GM19043 (cell line): ENCODE data around the gene TMEM184B.

Experiments
- ATAC-seq: cut with Tn5 transposase; IDR thresholded peaks from one replicate; pipeline ENCODE4 v1.9.1; 2021; ENCODE audit warnings: low read depth; ENCODE audit not compliant: unreplicated experiment

TMEM184B gene

DNA sequence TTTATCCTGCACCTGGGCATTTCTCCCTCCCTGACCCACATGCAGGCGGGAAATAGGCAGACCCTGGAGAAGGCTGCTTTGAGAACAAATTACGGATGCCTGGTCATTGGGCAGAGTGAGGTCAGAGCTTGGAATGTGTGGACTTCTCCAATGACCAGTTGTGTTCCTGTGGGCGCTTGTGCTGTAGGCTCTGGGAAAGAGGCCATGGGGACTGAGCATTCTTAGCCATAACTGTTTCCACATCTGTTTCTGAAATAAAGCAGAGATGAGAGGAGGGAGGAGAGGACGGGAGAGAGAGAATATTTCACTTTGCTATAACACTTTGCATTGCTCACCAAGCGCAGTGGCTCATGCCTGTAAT, 11.2 kb upstream of the TMEM184B start:
- no peak for ATAC-seq

DNA sequence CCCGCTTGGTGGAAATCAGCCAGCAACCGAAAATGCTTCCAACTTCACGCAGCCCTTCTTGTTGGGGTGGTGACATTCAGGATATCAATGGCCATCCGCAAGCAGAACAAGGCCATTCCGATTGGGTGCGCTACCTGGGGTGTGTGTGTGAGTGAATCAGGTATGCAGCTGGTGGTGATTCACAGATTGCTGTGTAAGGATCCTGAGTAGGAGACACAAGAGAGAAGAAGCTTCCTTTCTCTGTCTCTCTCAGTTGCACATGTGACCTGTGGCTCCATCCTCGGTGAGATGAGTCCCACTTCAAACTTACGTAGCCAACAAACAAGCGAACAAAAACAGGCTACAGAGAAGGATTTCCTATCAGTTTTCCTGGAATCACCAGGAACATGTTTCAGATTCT, 9.6 kb upstream of the TMEM184B start:
- ATAC-seq, result no peak

DNA sequence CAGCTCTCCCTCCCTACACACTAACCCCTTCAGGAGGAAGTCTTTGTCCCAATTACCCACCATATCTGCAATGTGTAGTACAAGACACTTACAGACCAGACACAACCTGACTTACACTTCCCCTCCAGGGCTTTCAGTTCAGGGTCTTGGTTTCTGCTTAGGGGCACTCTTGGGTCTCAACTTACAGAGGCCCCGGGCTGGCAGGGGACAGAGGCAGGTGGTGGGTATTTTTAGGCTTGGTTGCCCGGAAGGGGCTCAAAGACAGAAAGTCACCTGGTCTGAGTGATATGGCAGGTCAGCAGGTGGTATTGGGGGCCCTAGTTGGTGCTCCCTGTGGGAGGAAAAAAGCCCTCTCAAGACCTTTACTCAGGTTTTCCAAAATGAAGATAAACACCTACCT, 3.4 kb upstream of the TMEM184B start:
- no peak for ATAC-seq

DNA sequence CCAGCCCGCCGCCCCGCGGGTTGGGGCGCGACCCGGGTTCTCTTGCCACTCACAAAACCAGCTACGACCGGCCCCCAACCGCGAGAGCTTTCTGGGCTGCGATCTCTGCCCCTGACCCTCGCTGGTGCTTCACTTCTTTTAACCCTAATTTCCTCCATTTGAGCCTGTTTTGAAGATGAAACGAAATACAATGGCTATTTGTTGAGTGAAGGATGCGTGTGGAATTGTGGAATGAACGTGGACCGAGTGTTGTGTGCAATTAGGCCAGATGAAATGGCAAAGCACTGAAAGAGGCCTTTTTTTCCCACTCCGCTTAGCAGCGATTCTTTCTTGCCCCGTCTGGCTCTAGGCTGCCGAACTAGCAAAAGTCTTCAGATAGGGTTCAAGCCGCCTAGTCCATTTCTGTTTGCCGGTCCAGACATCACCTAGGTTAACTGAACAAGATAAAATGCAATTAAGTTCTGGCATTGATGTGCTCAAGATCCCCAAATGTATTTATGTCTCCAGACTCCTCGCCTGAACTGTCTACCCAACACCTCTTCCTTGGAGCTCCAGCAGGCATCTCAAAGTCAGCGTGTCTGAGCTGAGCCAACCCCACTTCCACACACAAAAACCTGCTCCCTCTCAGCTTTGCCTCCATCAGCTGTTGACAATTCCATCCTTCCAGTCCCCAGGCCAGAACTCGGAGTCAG, 471 bp upstream of the TMEM184B start:
- ATAC-seq, result no peak

GRCh38 chr22:38271927-38272372, 860 bp downstream of the TMEM184B start:
- no peak for ATAC-seq

GRCh38 chr22:38271101-38271500, 1.7 kb downstream of the TMEM184B start:
- ATAC-seq, result no peak

DNA sequence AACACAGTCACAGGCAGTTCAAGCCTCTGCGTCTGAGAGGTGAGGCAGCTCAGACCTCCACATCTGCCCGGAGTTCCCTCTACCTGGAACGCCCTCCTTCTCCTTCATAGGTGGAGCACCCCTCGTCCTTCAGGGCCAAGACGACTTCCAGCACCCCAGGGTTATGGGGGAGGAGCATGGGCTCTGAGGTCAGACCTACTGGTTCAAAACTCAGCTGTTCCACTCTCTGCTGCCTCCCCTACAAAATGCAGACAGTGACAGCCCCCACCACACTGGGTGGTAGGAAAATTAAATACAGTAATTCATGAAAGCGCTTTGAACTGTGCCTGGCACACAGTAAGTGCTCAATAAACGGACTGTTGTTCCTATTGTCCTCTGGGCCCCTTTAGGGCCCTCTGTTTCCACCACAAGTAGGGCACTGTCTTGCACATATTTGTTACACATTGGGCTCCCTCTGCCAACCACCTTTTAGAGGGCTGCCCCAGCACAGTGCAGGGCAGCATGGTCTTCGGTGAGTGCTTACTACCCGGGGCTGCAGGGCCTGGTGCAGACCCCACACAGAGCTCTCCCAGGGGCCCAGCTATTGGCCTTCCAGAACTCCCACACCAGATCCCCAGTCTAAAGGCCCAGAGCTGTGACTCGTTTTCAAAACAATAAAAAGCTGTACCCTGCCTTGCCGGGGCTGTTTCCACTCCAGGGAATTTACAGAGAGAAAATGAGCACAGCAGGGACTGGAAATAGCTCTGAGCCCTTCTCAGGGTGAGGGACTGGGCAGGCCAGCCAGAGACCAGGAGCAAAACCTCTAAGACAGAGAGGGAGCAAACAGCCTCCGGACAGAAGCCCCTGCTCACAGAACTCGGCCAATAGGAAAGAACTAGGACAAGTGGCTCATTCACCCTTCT, 2.5 kb downstream of the TMEM184B start:
- no peak for ATAC-seq

DNA sequence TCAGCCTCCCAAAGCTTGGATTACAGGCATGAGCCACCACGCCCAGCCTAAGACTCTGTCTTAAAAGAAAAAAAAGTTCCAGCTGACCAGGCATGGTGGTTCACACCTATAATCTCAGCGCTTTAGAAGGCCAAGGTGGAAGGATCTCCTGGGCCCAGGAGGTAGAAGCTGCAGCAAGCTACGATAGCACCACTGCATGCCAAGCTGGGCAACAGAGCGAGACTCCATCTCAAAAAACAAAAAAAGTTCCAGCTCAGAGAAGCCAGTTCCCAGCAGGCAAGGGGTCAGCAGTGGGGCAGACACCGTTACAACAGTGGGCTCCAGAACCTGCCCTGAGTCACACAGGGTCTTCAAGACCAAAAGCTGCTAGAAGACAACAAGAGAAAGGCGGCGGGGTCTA, 3.3 kb downstream of the TMEM184B start:
- ATAC-seq, result no peak

DNA sequence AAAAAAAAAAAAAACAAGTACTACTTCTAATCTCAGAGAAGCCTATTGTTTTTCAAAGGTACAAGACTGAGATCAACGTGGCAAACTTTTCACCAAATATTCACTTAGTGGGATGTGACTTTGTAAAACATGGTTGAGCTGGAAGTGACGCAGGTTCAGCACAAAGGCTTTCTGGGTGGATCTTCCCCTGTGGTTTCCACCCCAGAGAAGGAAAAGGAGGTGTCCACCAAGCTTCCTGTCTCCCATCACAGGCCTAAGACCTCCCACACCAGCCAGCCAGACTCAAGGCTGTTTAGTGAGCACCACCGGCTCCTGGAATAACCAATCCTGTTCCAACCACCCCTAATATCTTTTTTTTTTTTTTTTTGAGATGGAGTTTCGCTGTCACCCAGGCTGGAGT, 5.7 kb downstream of the TMEM184B start:
- no peak for ATAC-seq

DNA sequence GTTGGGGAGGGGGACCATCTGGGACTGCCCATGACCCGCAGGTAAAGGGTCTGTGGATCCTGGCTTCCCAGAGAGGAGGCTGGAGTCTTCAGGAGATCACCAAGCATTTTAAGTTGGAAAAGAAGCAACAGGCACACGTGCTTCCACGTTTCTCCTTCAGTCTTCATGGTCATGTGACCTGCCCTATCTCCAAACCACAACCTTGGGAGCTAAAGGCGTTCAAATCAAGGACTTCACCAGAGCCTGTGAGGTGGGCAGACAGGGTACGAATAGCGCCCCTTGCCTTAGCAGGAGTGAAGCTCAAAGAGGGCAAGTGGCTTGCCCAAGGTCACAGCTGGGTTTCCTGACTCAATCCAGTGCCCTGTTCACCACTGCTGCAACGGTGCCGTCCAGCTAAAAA, 6.7 kb downstream of the TMEM184B start:
- no peak for ATAC-seq

- ATAC-seq, result no peak
Observed at GRCh38 chr22:38264322-38264843, 8.4 kb downstream of the TMEM184B start.

DNA sequence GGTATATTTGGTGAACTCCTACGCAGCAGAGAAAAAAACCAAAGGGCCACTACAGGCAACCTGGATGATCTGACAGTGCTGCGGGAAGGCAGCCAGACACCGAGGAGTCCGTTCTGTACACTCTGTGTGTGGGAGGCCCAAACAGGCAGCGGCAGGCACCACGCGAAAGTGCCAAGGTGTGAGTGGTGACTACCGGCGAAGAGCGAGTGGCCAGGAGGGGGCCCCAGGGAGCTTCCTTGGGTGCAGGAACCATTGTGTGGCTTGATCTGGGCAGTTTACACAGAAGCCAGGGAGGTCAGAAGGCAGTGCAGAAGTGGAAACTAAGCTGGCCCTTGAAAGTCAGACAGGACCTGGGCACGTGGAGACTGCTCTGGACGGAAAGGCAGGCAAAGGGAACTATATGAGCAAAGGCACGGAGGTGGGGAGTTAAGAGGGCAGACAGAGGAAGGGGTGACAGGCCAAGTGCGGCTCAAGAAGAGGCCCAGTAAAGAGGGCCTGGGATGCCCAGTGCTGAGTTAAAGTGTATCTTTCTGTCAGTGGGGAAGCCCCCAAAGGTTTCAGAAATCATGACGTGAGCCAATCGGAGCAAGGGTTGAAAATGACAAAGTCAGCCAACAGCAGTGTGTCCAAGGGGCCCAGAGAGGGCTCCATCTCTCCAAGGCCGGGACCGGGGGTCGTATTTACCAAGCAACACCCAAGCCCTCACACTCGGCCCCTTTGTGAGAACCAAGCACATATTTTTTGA, 10.6 kb downstream of the TMEM184B start:
- ATAC-seq, result no peak

- ATAC-seq, result no peak
Observed at GRCh38 chr22:38260761-38261681, 11.8 kb downstream of the TMEM184B start.

DNA sequence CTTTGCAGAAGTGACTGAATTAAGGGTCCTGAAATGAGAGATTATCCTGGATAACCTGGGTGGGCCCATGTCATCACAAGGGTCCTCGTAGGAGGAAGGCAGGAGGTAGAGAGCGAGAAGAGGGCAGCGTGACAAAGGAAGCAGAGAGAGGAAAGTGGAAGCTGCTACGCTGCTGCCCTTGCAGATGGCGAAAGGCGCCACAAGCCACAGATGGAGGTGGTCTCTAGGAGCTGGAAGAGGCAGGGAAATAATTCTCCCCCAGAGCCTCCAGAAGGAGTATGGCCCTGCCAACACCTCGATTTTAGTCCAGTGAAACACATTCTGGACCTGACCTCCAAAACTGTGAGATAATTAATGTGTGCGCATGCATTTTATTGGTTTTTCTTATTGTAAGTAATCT, 13.4 kb downstream of the TMEM184B start:
- ATAC-seq, result no peak

- ATAC-seq, result no peak
Observed at GRCh38 chr22:38258895-38259294, 13.9 kb downstream of the TMEM184B start.

GRCh38 chr22:38257650-38258250, 15.1 kb downstream of the TMEM184B start:
- ATAC-seq, result no peak

DNA sequence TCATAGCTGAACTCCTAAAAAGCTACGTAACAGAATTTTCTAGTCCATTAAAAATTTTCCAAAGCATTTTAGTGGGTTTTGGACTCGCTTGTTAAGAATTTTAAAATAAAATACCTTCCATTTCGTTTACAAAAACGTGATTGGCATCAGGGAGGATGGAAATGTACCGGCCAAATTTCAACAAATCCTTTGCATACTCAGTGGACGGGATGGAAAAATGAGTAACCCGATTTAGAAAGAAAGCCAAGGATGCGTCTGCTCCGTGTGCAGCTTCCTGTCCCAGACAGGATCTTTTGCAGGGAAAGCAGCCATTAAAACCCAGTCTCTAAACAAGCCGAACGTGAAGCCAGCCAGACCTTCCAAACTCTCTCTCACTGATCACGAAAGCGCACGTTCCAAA, 15.6 kb downstream of the TMEM184B start:
- no peak for ATAC-seq

DNA sequence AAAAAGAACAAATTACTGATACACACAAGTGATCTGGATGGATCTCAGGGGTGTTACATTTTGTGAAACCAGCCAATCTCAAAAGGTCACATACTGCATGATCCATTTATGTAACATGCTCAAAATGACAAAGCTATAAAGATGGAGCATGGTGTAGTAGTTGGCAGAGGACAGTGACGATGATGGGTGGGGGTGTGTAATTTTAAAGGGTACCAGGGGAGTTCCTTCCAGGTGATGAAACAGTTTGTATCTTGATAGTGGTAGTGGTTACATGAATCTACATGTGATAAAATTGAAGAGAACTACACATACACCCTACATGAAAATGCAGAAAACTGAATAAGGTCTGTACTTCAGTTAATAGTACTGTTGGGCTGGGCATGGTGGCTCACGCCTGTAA, 17.1 kb downstream of the TMEM184B start:
- ATAC-seq, result no peak

DNA sequence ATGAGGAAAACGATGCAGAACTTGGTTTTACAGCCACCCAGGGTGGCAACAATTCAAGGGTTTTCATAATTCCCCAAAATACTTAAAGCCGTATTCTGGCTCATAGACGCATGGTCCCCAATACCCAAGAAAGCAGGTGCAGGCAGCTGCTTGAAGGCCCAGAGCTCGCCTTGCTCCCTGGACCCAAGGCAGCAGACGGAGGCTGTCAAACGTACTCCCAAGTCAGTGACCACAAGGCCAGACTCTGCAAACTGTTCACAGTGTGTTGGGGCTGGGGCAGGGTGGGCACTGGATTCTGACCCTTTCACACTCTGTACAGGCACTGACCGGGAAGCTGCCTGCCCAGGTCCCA, 21.5 kb downstream of the TMEM184B start:
- no peak for ATAC-seq
